Right atrium auricular region (tissue), 2 donors: ENCODE measurements around the gene ABCC10. TPM values are rescaled to one million over a fixed set of nuclear protein-coding genes. Genes with fewer than 3 reads are reported as not detected.

ENCODE experiments used
- DNase-seq: peaks from one replicate; pipeline ENCODE4 v3.0.0-alpha.2; 2019; ENCODE audit warnings: low spot score
- H3K27ac ChIP-seq, 2 donors: fragments of 200-600 bp; sonication (generic); 1 replicate in 1 of 2; 2 replicates in 1 of 2; pipeline ENCODE4 v1.5.1; 2016 to 2019
- H3K27me3 ChIP-seq, 2 donors: fragments of 200-600 bp; sonication (generic); one replicate each; pipeline versions ENCODE4 v1.5.1 to v1.6.0; 2017 to 2019
- H3K36me3 ChIP-seq: fragments of 200-600 bp; sonication (generic); one replicate; pipeline ENCODE4 v1.5.1; 2016
- H3K4me1 ChIP-seq, 2 donors: fragments of 200-600 bp; sonication (generic); one replicate each; pipeline versions ENCODE4 v1.5.1 to v1.6.0; 2017 to 2019
- H3K4me3 ChIP-seq, 2 donors: fragments of 200-600 bp; sonication (generic); 1 replicate in 1 of 2; 2 replicates in 1 of 2; pipeline ENCODE4 v1.5.1; 2017 to 2019; ENCODE audit warnings: mild to moderate bottlenecking in 1 of 2, moderate library complexity in 1 of 2
- H3K9me3 ChIP-seq, 2 donors: fragments of 200-600 bp; sonication (generic); one replicate each; pipeline ENCODE4 v1.5.1; 2019
- total RNA-seq, 2 donors: library from RNA; depleted of rRNA; stranded (reverse); fragments of >200 nt; gene quantifications; one replicate each; pipeline ENCODE4 v1.1.0, GENCODE V29; 2016
- TF ChIP-seq, protein P1 (sequence below), 2 donors: fragments of 200-600 bp; sonication (generic); IDR thresholded peaks; one replicate each; pipeline ENCODE4 v1.5.1; 2019; ENCODE audit warnings: antibody characterized with exemption in 2 of 2

The ABCC10 gene
- total RNA-seq, 2 donors from 2014 or later, result 7.1 to 7.8 TPM

DNA sequence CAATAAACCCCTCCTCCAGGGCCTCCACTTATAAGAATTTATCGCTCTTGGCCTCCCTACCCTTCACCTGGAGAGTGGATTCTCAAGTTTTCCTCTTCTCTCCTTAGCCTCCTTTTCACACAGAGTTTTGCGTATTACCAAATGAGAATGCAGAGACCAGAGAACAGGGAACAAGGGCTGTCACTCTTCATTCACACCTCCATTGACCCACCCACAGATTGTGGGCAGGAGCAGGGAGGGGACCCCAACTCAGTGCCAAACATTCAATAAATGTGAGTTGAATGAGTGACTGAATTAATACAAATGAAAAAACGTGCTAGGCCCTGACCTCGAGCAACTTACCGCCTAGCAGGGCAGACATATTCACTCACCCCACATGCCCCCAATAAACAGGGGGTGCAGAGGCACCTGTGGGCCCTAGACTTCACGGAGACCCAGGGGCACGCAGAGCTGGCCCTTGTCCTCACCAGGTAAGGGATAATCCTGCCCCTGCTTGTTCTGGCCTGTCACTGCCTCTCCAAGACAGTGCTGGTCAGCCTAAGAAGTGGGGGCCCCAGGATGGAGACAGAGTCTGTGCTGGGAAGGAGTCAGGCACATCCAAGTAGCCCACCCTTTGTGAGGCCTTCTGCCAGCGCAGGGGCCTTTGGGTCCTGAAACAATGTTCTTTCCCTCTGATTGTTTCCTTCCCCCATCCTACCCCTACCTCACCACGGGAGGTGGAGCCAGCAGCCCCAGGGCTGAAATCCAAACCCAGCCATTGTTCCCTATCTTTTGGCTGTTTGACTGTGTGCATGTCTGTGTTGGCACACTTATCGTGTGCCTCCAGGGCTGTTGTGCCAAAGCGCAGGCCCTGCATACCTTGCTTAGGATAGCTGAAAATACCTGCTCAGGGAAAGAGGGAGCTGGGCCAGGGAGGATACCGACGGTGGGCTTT is 41.7 kb downstream of the ABCC10 start:
- peak overlapping the region; percentile 19 to 54 for H3K27ac ChIP-seq
- no peaks in the 10 kb centered on the region for H3K27me3 ChIP-seq
- DNase-seq, result no peak

DNA sequence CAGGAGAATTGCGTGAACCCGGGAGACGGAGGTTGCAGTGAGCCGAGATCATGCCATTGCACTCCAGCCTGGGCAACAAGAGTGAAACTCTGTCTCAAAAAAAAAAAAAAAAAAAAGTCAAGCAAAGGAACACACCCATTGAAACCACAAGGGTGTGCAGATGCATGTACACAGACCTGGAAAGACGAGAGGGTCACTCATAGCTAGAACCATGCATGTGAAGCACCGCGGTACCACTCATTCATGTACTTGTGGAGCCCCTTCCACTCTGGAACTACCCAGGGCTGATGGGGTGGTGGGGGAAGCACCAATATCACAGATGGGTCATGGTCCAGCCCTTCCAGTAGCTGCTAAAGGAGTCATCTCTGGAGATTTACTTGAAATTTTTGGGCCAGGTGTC is 42.6 kb downstream of the ABCC10 start:
- Histone ChIP-seq H3K27me3 (no peaks in the 10 kb centered on the region), H3K36me3 (no peaks in the 10 kb centered on the region), H3K4me1 (peaks cover 0 to 7% of the 10 kb centered on the region in 2 donors), H3K9me3 (no peaks in the 10 kb centered on the region), H3K4me3 (no peak overlapping the region), H3K27ac (no peak overlapping the region)
- DNase-seq, result no peak
- TF ChIP-seq, protein P1, sequence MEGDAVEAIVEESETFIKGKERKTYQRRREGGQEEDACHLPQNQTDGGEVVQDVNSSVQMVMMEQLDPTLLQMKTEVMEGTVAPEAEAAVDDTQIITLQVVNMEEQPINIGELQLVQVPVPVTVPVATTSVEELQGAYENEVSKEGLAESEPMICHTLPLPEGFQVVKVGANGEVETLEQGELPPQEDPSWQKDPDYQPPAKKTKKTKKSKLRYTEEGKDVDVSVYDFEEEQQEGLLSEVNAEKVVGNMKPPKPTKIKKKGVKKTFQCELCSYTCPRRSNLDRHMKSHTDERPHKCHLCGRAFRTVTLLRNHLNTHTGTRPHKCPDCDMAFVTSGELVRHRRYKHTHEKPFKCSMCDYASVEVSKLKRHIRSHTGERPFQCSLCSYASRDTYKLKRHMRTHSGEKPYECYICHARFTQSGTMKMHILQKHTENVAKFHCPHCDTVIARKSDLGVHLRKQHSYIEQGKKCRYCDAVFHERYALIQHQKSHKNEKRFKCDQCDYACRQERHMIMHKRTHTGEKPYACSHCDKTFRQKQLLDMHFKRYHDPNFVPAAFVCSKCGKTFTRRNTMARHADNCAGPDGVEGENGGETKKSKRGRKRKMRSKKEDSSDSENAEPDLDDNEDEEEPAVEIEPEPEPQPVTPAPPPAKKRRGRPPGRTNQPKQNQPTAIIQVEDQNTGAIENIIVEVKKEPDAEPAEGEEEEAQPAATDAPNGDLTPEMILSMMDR (IDR thresholded peaks at IDR 0.05), result no peak

More for the DNA sequence above, 41.7 kb downstream of the ABCC10 start:
- Histone ChIP-seq H3K9me3 (no peaks in the 10 kb centered on the region), H3K4me3 (no peak overlapping the region), H3K36me3 (no peaks in the 10 kb centered on the region), H3K4me1 (peaks cover 0 to 7% of the 10 kb centered on the region in 2 donors)
- TF ChIP-seq, protein P1 (IDR thresholded peaks at IDR 0.05), result no peak

DNA sequence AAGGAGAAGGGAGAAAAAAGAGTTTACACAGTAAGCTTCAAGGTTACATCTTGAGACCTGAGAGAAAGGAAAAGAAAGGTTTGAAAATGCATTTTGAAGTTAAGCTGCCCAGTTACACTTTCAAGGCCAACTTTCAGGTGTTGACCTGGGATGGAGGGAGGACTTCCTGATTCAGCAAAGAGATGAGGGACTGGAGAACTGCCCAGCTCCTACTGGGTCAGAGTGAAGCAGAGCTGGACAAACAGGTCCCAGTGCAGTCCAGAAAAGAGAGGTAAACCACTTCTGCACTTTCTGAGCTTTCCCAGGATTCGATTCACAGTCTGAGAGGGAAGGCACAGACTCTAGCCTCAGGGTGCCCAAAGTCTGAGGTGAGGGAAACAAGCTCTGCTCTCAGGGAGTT is 44.1 kb downstream of the ABCC10 start:
- Histone ChIP-seq H3K36me3 (no peaks in the 10 kb centered on the region), H3K27ac (no peak overlapping the region), H3K4me3 (no peak overlapping the region), H3K4me1 (peaks cover 0 to 7% of the 10 kb centered on the region in 2 donors), H3K9me3 (no peaks in the 10 kb centered on the region), H3K27me3 (no peaks in the 10 kb centered on the region)
- no peak for DNase-seq
- TF ChIP-seq, protein P1 (IDR thresholded peaks at IDR 0.05), result no peak

DNA sequence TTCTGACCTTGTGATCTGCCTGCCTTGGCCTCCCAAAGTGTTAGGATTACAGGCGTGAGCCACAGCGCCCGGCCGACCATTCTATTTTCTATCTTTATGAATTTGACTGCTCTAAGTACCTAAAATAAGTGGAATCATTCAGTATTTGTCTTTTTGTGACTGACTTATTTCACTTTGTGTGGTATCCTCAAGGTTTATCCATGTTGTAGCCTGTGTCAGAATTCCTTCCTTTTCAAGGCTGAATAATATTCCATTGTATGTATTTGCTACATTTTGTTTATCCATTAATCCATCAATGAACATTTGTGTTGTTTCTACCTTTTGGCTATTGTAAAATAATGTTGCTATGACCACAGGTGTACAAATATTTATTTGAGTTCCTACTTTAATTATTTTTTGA is 45.2 kb downstream of the ABCC10 start:
- peaks cover 0 to 12% of the 10 kb centered on the region in 2 donors for H3K4me1 ChIP-seq

DNA sequence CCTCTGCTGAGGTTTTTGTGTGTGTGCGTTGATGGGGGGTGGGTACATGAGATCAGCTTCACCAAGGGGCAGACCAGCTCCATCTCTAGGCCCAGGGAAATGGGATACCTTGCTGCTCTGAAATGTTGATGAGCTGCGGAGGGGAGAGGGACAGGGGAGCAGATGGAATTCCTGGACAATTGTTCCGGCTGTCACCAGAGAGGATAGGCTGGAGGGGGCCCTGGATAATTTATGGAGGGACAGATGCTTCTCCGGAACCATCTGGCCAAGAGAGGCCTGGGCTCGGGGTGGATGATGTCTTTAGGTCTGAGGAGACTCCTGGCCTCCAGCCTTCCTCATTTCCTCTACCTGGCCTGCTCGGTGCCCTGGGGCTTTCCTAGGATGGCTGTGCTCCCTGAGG is 48.2 kb downstream of the ABCC10 start:
- Histone ChIP-seq H3K4me3 (no peak overlapping the region), H3K36me3 (no peaks in the 10 kb centered on the region), H3K4me1 (peaks cover 0 to 19% of the 10 kb centered on the region in 2 donors), H3K27ac (no peak overlapping the region), H3K27me3 (no peaks in the 10 kb centered on the region), H3K9me3 (no peaks in the 10 kb centered on the region)
- no peak for DNase-seq
- TF ChIP-seq, protein P1 (IDR thresholded peaks at IDR 0.05), result no peak

More for the DNA sequence above, 45.2 kb downstream of the ABCC10 start:
- DNase-seq, result no peak
- H3K4me3 ChIP-seq, result no peak overlapping the region
- no peaks in the 10 kb centered on the region for H3K27me3 ChIP-seq
- H3K27ac ChIP-seq, result no peak overlapping the region
- no peaks in the 10 kb centered on the region for H3K36me3 ChIP-seq
- TF ChIP-seq, protein P1 (IDR thresholded peaks at IDR 0.05), result no peak
- H3K9me3 ChIP-seq, result no peaks in the 10 kb centered on the region
